ENCODE results near the gene OLFML3.
"Not testable (repeated sequence)": the region's sequence is repeated elsewhere in the genome, so short reads cannot be mapped to it uniquely, and the experiment has no call there.

Gene OLFML3

DNA sequence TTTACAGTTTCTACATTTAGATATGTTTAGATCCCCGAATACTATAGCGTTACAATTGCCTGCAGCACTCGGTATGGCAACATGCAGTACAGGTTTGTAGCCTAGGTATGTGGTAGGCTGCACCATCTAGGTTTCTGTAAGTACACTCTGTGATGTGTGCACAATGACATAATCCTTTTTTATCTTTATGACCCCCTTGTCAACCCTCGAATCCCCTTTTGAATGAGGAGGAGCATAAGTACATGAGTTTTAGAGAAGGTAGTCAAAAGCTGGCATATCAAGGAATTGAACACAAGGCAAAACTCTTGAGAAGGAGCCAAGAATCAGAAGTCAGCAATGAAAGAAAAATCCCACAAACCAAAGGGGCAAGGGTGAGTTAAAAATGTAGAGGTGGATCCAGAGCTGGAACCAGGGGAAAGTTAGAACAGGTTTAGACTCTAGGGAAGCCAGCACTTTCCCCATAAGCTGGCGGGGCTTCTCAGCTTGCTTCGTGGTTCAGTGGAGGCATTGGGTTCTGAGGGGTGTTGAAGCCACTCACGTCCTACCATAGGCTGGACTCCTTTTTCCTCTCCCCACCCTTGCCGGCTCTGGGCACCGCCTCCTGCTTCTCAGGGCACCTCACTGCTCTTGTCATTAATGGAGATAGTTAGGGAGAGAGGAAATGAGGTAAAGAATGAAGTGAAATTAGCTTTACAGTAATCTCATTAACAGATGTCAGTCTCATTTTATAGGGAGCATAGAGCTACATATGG, 31.3 kb downstream of the OLFML3 start:
- DNase-seq (ENCODE audit: extremely low read depth, low read depth), result no peak
- TF ChIP-seq, protein P1, sequence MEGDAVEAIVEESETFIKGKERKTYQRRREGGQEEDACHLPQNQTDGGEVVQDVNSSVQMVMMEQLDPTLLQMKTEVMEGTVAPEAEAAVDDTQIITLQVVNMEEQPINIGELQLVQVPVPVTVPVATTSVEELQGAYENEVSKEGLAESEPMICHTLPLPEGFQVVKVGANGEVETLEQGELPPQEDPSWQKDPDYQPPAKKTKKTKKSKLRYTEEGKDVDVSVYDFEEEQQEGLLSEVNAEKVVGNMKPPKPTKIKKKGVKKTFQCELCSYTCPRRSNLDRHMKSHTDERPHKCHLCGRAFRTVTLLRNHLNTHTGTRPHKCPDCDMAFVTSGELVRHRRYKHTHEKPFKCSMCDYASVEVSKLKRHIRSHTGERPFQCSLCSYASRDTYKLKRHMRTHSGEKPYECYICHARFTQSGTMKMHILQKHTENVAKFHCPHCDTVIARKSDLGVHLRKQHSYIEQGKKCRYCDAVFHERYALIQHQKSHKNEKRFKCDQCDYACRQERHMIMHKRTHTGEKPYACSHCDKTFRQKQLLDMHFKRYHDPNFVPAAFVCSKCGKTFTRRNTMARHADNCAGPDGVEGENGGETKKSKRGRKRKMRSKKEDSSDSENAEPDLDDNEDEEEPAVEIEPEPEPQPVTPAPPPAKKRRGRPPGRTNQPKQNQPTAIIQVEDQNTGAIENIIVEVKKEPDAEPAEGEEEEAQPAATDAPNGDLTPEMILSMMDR (IDR thresholded peaks at IDR 0.05; ENCODE audit: low read depth, low read length), result no peak

DNA sequence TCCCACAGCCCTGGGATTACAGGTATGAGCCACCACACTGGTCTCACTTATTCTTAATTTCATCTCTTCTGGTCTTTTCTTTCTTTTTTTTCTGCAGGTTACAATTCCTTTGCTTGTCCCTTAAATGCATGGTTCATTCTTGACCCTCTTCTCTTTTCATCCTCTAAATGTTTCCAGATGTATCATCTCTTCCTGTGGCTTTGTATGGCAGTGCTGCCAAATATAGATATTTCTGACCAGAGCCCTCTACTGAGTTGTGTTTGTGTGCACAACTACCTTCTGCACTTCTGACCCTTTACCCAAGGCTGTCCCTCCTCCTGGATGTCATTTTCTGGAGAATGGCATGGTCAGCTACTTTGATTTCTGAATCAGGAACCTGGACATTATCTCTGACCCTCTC, 32.5 kb downstream of the OLFML3 start:
- TF ChIP-seq, protein P1 (IDR thresholded peaks at IDR 0.05; ENCODE audit: low read depth, low read length), result no peak
- DNase-seq (ENCODE audit: extremely low read depth, low read depth), result no peak

DNA sequence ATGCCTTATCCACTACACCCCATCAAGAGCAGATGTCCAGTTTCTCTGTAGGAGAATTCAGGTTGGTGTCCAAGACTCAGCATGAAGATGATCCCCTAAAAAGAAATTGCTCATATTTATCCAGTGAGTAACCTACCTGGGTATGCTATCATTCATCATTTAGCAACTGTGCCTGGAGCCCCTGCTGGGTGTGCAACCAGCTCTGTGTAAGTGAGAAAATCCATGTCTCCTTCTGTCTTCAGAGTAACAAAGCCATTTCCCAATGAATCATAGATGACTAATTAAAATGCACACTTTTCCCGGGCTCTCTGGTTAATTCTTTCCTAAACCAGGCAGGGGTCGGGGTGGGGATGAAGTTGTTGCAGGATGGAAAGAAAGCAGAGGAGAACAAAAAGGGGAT, 35.8 kb downstream of the OLFML3 start:
- TF ChIP-seq, protein P1 (IDR thresholded peaks at IDR 0.05; ENCODE audit: low read depth, low read length), result no peak
- no peak for DNase-seq (ENCODE audit: extremely low read depth, low read depth)

DNA sequence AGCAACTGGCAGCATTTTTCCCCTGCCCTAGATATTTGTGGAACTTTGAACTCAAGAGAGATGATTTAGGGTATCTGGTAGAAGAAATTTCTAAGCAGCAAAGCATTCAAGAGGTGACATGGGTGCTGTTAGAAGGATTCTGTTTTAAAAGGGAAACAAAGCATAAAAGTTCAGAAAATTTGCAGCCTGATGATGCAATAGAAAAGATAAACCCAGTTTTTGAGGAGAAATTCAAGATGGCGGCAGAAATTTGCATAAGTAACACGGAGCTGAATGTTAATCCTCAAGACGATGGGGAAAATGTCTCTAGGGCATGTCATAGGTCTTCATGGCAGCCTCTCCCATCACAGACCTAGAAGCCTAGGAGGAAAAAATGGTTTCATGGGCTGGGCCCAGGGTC, 40.5 kb downstream of the OLFML3 start:
- DNase-seq (ENCODE audit: extremely low read depth, low read depth), result not testable (repeated sequence)

DNA sequence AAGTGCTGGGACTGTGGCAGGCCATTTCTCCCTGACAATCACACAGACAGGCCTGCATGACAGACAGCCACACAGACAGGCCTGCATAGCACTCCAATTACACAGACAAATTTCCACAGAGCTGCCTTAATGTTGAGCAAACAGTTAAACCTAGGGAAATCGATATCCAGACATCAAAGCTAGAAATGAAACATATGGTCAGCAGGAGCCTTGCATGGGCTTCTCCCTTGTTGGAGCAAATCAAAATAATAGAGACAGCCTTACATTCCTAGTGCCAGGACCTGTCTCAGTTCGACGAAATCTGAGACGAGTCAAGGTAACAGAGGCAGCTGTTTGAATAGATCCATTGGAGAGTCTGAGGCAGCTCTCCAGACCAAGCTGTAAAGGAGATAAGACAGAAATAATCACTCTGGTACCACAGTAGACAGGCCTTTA, 42.4 kb downstream of the OLFML3 start:
- TF ChIP-seq, protein P1 (IDR thresholded peaks at IDR 0.05; ENCODE audit: low read depth, low read length), result no peak
- no peak for DNase-seq (ENCODE audit: extremely low read depth, low read depth)

DNA sequence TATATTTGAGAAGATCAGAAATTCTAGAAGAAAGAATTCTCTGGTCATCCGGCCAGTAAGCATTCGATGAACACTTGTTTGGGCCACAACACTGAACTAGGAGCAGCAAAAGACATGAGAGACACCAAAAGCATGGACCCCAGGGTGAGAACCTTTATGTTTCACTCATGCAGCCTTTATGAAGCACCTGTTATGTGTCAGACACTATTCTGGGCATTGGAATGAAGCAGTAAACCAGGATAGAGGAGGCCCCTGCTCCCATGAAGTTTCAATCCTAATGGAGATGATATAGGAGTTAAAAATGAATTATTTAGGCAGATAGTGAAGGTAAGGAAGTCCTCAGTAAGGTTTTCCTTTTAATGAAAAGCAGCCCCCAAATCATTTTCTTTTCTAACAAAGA, 43.6 kb downstream of the OLFML3 start:
- TF ChIP-seq, protein P1 (IDR thresholded peaks at IDR 0.05; ENCODE audit: low read depth, low read length), result no peak
- no peak for DNase-seq (ENCODE audit: extremely low read depth, low read depth)

DNA sequence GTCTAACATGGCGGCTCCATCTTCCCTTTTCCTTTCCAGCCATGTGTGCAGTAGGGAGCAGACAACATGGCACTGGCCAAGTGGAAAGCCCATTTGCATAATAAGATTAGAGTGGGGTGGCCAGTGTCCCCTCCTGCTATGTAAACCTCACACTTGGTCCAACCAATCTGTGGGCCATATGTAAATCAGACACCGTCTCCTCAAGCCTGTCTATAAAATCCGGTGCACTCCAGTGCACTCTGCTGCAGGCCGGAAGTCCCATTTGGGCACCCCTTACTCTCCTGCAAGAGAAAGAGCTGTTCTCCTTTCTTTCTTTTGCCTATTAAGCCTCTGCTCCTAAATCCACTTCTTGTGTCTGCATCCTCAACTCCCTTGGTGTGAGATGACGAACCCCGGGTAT, 44.1 kb downstream of the OLFML3 start:
- TF ChIP-seq, protein P1 (IDR thresholded peaks at IDR 0.05; ENCODE audit: low read depth, low read length), result no peak
- DNase-seq (ENCODE audit: extremely low read depth, low read depth), result no peak

DNA sequence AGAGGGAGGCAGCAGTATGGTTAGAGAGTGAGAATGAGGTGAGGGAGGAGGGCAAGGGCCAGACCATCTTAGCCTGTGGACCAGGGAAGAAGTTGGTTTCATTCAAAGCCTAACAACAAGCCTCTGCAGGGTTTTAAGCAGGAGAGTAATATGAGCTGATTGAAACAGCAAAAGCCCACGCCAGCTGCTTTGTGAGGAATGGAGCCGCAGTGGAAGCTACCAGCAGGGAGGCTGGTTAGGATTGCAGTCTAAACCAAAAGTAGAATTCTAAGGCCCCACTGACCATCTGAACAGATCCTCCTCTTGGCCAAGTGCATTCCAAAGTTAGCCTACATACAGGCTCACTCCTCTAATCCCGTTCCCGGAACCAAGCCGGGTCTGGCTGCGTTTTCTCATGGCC, 44.8 kb downstream of the OLFML3 start:
- TF ChIP-seq, protein P1 (IDR thresholded peaks at IDR 0.05; ENCODE audit: low read depth, low read length), result no peak
- no peak for DNase-seq (ENCODE audit: extremely low read depth, low read depth)
